GM12878 (cell line): ENCODE measurements around the gene MAL. TPM values are rescaled to one million over a fixed set of nuclear protein-coding genes. Genes with fewer than 3 reads are reported as not detected.

Experiments used
- ATAC-seq: fragments of 200-7000 bp; cut with Tn5 transposase; 3 replicates; pipeline ENCODE4 v1.9.1; 2020; ENCODE audit warnings: mild to moderate bottlenecking, moderate library complexity
- BruUV-seq: library from RNA; stranded (reverse); fragments of 400-500 nt; replicated peaks from 2 replicates; lab custom pipeline; 2021; lab: Mats Ljungman, UMichigan
- CTCF ChIA-PET: fragments of 300-600 bp; sonication (Branson Sonifier 250); formaldehyde crosslinking; extraction: SDS; loops from one replicate; lab custom pipeline; 2021; ENCODE audit warnings: inconsistent platforms; lab: Yijun Ruan, JAX
- POLR2A ChIA-PET: fragments of 350-600 bp; formaldehyde crosslinking; extraction: SDS; loops from one replicate; lab custom pipeline; 2021; ENCODE audit warnings: inconsistent platforms; lab: Charles Lee
- RAD21 ChIA-PET: fragments of 300-600 bp; sonication (Branson Sonifier 250); formaldehyde crosslinking; loops from one replicate; lab custom pipeline; 2023; ENCODE audit warnings: antibody characterized with exemption; ENCODE audit not compliant: unreplicated experiment; lab: Charles Lee
- SMC1A ChIA-PET: fragments of 300-600 bp; sonication (Branson Sonifier 250); formaldehyde crosslinking; loops from one replicate; lab custom pipeline; 2023; ENCODE audit not compliant: unreplicated experiment, uncharacterized antibody; lab: Charles Lee
- DNase-seq: peaks from one replicate; pipeline ENCODE4 v3.0.0-alpha.2; 2011; ENCODE audit warnings: low read depth, low spot score
- FAIRE-seq: peaks from 3 replicates; lab custom pipeline; 2011; peaks lifted over from hg19 to GRCh38; lab: Jason Lieb, UNC
- H2AFZ ChIP-seq: 2 replicates; pipeline ENCODE4 v1.6.0; 2011; ENCODE audit warnings: low read depth, low read length, control low read depth; ENCODE audit not compliant: control insufficient read depth
- H3K27ac ChIP-seq: 2 replicates; pipeline ENCODE4 v1.5.1; 2011; ENCODE audit warnings: control low read depth; ENCODE audit not compliant: control insufficient read depth, insufficient read depth
- H3K27me3 ChIP-seq, 2 experiments: replicated peaks in 1 of 2; 2 replicates each; pipeline versions ENCODE4 v1.6.0 to v1.6.1; 2011; ENCODE audit warnings: low read length in 1 of 2; ENCODE audit not compliant: control insufficient read depth in 2 of 2, insufficient read depth in 2 of 2
- H3K36me3 ChIP-seq, 2 experiments: 2 replicates each; pipeline ENCODE4 v1.5.1; 2011; ENCODE audit warnings: low read length in 1 of 2; ENCODE audit not compliant: control insufficient read depth in 2 of 2, insufficient read depth in 2 of 2
- H3K4me1 ChIP-seq: 2 replicates; pipeline ENCODE4 v1.6.1; 2011; ENCODE audit warnings: mild to moderate bottlenecking, low read length, moderate library complexity, mixed read lengths; ENCODE audit not compliant: control insufficient read depth, insufficient read depth
- H3K4me2 ChIP-seq: 2 replicates; pipeline ENCODE4 v1.6.0; 2011; ENCODE audit warnings: control low read depth; ENCODE audit not compliant: control insufficient read depth, insufficient read depth
- H3K4me3 ChIP-seq: fragments of 200-600 bp; sonication (generic); 2 replicates; pipeline ENCODE4 v1.5.1; 2016
- H3K79me2 ChIP-seq: 2 replicates; pipeline ENCODE4 v1.6.0; 2011; ENCODE audit warnings: low read length; ENCODE audit not compliant: control insufficient read depth, insufficient read depth
- H3K9ac ChIP-seq: 2 replicates; pipeline ENCODE4 v1.8.0; 2011; ENCODE audit warnings: low read length, control low read depth, mixed read lengths; ENCODE audit not compliant: control insufficient read depth, insufficient read depth
- H3K9me3 ChIP-seq: replicated peaks from 3 replicates; pipeline ENCODE4 v1.5.1; 2011; ENCODE audit warnings: mild to moderate bottlenecking, low read length; ENCODE audit not compliant: control insufficient read depth, insufficient read depth
- H4K20me1 ChIP-seq: 2 replicates; pipeline ENCODE4 v1.6.0; 2011; ENCODE audit not compliant: control insufficient read depth, insufficient read depth
- BHLHE40 ChIP-seq, 2 experiments: fragments of 450-650 bp in 1 of 2; IDR thresholded peaks; 2 replicates each; pipeline ENCODE4 v1.6.1; 2011 to 2017; ENCODE audit warnings: low read depth in 2 of 2, borderline replicate concordance in 1 of 2, improper control_type of control experiment in 1 of 2, low read length in 1 of 2, mild to moderate bottlenecking in 1 of 2
- CEBPZ ChIP-seq: fragments of 150-350 bp; IDR thresholded peaks from 2 replicates; pipeline ENCODE4 v1.6.1; 2016; ENCODE audit warnings: low read depth, low read length
- GATAD2B ChIP-seq: fragments of 450-650 bp; conservative IDR thresholded peaks from 2 replicates; pipeline ENCODE4 v1.6.1; 2017; ENCODE audit warnings: low read depth, mild to moderate bottlenecking, moderate library complexity
- RCOR1 ChIP-seq: conservative IDR thresholded peaks from 2 replicates; pipeline ENCODE4 v1.6.1; 2012; ENCODE audit warnings: low read depth, low read length, improper control_type of control experiment
- ZNF687 ChIP-seq: fragments of 450-650 bp; IDR thresholded peaks from 2 replicates; pipeline ENCODE4 v1.6.1; 2017; ENCODE audit warnings: mild to moderate bottlenecking, moderate library complexity
- WGBS: methylation state at CpG from one replicate; pipeline ENCODE4 v1.1.6; 2016; ENCODE audit warnings: low lambda C conversion rate; ENCODE audit not compliant: insufficient replicate concordance, insufficient coverage; ENCODE audit errors: missing lambda C conversion rate; 5-methylcytosine and 5-hydroxymethylcytosine counted together
- in situ Hi-C: fragments of 300-500 bp; cut with MboI; formaldehyde crosslinking; loops from 9 replicates; pipeline ENCODE4 v1.14.3; 2018; ENCODE audit warnings: mixed read lengths
- intact Hi-C: fragments of 100-400 bp; cut with micrococcal nuclease; formaldehyde crosslinking; loops from one replicate; pipeline ENCODE4 v1.14.2; 2022; ENCODE audit not compliant: unreplicated experiment
- polyA plus RNA-seq, 11 experiments: library from polyadenylated mRNA; depleted of rRNA in 4 of 11; unstranded in 6 of 11; stranded (reverse) in 5 of 11; fragments of >200 nt; fragmentation: Nextera tagmentation in 4 of 11; fragmentation: Illumina TruSeq in 1 of 11; extraction: Ambion mirVana in 4 of 11; extraction: Trizol in 1 of 11; gene quantifications; 1 replicate in 1 of 11; 2 replicates in 10 of 11; pipeline versions ENCODE4 v1.2.1 to v1.2.3, GENCODE V29; 2011 to 2016; ENCODE audit warnings: inconsistent platforms in 2 of 11, missing spikeins in 2 of 11, low read depth in 1 of 11
- total RNA-seq, 4 experiments: library from RNA; depleted of rRNA in 3 of 4; stranded (reverse); fragments of >200 nt in 3 of 4; fragmentation: Illumina TruSeq in 1 of 4; extraction: Trizol in 1 of 4; gene quantifications; 2 replicates each; pipeline versions ENCODE4 v1.2.1 to v1.2.3, GENCODE V29; 2013 to 2021

MAL gene
- total and polyA plus RNA-seq, 10 of the 15 experiments (the other 5 are each of a cell fraction or from before 2014, with no cell fraction given) = 1.3 to 4.5 (median 1.7) TPM

- DNase-seq = no peak
- RAD21 ChIA-PET = no interaction called here
- TF ChIP-seq RCOR1 (no peak), CEBPZ (no peak), GATAD2B (no peak), ZNF687 (no peak), BHLHE40 (IDR thresholded peaks at IDR 0.05; ENCODE audit: borderline replicate concordance in 1 of 2, low read depth in 2 of 2, low read length in 1 of 2) (no peak)
- Histone ChIP-seq H3K4me2 (no peak overlapping the region), H3K4me3 (no peak overlapping the region), H2AFZ (no peak overlapping the region), H3K36me3 (no peaks in the 10 kb centered on the region), H3K79me2 (no peaks in the 10 kb centered on the region), H3K9me3 (no peaks in the 10 kb centered on the region), H3K27me3 (peaks cover 0 to 2% of the 10 kb centered on the region in 2 experiments; a peak in 3 of 4 replicates), H3K27ac (no peak overlapping the region), H3K4me1 (no peaks in the 10 kb centered on the region), H3K9ac (no peak overlapping the region), H4K20me1 (no peaks in the 10 kb centered on the region)
- WGBS = 30% methylated on average over 5 of the region's 5 CpGs
- CTCF ChIA-PET = no interaction called here
- intact Hi-C loops (no loop called here), in situ Hi-C loops (no loop called here)
- no peak for ATAC-seq
- SMC1A ChIA-PET = no interaction called here
- BruUV-seq = no TSS peak
- POLR2A ChIA-PET = no interaction called here
- FAIRE-seq = no peak
These were observed 33.1 kb upstream of the MAL start for GRCh38 chr2:94992360-94992759.
